ENCODE measurements around the gene UGT3A1. TPM values are rescaled to one million over a fixed set of nuclear protein-coding genes. Genes with fewer than 3 reads are reported as not detected.
A peak's percentile ranks its signal among the peaks of the same experiment; 100 is the strongest.
"Not testable (repeated sequence)": the region's sequence is repeated elsewhere in the genome, so short reads cannot be mapped to it uniquely, and the experiment has no call there.

UGT3A1 gene
- total RNA-seq, 1 experiment from 2014 or later, result not detected

GRCh38 chr5:36026706-36027465, 35.7 kb upstream of the UGT3A1 start:
- H3K9me3 ChIP-seq, result no peaks in the 10 kb centered on the region
- H3K4me1 ChIP-seq, result no peaks in the 10 kb centered on the region
- H3K4me3 ChIP-seq (ENCODE audit: low read depth, low read length), result no peak overlapping the region
- peaks cover 9% of the 10 kb centered on the region for H3K9me3 Mint-ChIP-seq (ENCODE audit: unreplicated experiment)
- H3K4me3 Mint-ChIP-seq (ENCODE audit: unreplicated experiment), result no peak overlapping the region
- peaks cover 6% of the 10 kb centered on the region for H3K36me3 Mint-ChIP-seq (ENCODE audit: insufficient read depth, unreplicated experiment)
- ChIA-PET POLR2A (no interaction called here), CTCF (no interaction called here)
- BruUV-seq (replicated peaks), result no TSS peak
- no peak overlapping the region for H3K27ac Mint-ChIP-seq (ENCODE audit: unreplicated experiment)
- no peaks in the 10 kb centered on the region for H3K27me3 ChIP-seq (replicated peaks; ENCODE audit: control insufficient read depth, insufficient read depth, low read length)
- intact Hi-C loops (cut with micrococcal nuclease; ENCODE audit: unreplicated experiment), result no loop called here
- no peaks in the 10 kb centered on the region for H3K4me1 Mint-ChIP-seq (ENCODE audit: low read depth, unreplicated experiment)
- no peaks in the 10 kb centered on the region for H3K36me3 ChIP-seq (ENCODE audit: control insufficient read depth, insufficient read depth, low read length)
- TF ChIP-seq CTCF (IDR thresholded peaks at IDR 0.05; ENCODE audit: insufficient read depth in 1 of 2, low read depth in 1 of 2, low read length in 1 of 2, severe bottlenecking in 1 of 2, unreplicated experiment in 1 of 2), result no peak
- H3K27me3 Mint-ChIP-seq (ENCODE audit: insufficient read depth, unreplicated experiment), result peaks cover 5% of the 10 kb centered on the region
- DNase-seq, result no peak

GRCh38 chr5:36022246-36022645, 31.1 kb upstream of the UGT3A1 start:
- H3K4me3 Mint-ChIP-seq (ENCODE audit: unreplicated experiment); H3K9me3 ChIP-seq; CTCF ChIA-PET; H3K4me3 ChIP-seq (ENCODE audit: low read depth, low read length); H3K36me3 ChIP-seq (ENCODE audit: control insufficient read depth, insufficient read depth, low read length); BruUV-seq (replicated peaks); H3K27me3 ChIP-seq (replicated peaks; ENCODE audit: control insufficient read depth, insufficient read depth, low read length); POLR2A ChIA-PET; DNase-seq; H3K27ac Mint-ChIP-seq (ENCODE audit: unreplicated experiment); intact Hi-C loops (cut with micrococcal nuclease; ENCODE audit: unreplicated experiment); H3K36me3 Mint-ChIP-seq (ENCODE audit: insufficient read depth, unreplicated experiment); H3K27me3 Mint-ChIP-seq (ENCODE audit: insufficient read depth, unreplicated experiment); H3K4me1 Mint-ChIP-seq (ENCODE audit: low read depth, unreplicated experiment): not testable (repeated sequence)
- H3K4me1 ChIP-seq, result peaks cover 12% of the 10 kb centered on the region
- peaks cover 11% of the 10 kb centered on the region for H3K9me3 Mint-ChIP-seq (ENCODE audit: unreplicated experiment)

- DNase-seq; H3K36me3 Mint-ChIP-seq (ENCODE audit: insufficient read depth, unreplicated experiment); H3K4me3 ChIP-seq (ENCODE audit: low read depth, low read length); CTCF ChIA-PET; intact Hi-C loops (cut with micrococcal nuclease; ENCODE audit: unreplicated experiment); POLR2A ChIA-PET; H3K36me3 ChIP-seq (ENCODE audit: control insufficient read depth, insufficient read depth, low read length); H3K4me3 Mint-ChIP-seq (ENCODE audit: unreplicated experiment); H3K27me3 Mint-ChIP-seq (ENCODE audit: insufficient read depth, unreplicated experiment); H3K9me3 ChIP-seq; H3K27ac Mint-ChIP-seq (ENCODE audit: unreplicated experiment); H3K27me3 ChIP-seq (replicated peaks; ENCODE audit: control insufficient read depth, insufficient read depth, low read length); BruUV-seq (replicated peaks); H3K4me1 Mint-ChIP-seq (ENCODE audit: low read depth, unreplicated experiment): not testable (repeated sequence)
- H3K4me1 ChIP-seq, result peaks cover 14% of the 10 kb centered on the region
- H3K9me3 Mint-ChIP-seq (ENCODE audit: unreplicated experiment), result peaks cover 31% of the 10 kb centered on the region
Measured at GRCh38 chr5:36019584-36019983, 28.4 kb upstream of the UGT3A1 start.

- CTCF ChIA-PET, result no interaction called here
Measured at GRCh38 chr5:36017622-36018021, 26.4 kb upstream of the UGT3A1 start.

More at GRCh38 chr5:36017622-36018021, 26.4 kb upstream of the UGT3A1 start:
- Histone ChIP-seq H3K36me3 (ENCODE audit: control insufficient read depth, insufficient read depth, low read length) (no peaks in the 10 kb centered on the region), H3K9me3 (peaks cover 18% of the 10 kb centered on the region; the same call in 1 of the 2 replicates), H3K4me3 (ENCODE audit: low read depth, low read length) (no peak overlapping the region), H3K4me1 (peaks cover 14% of the 10 kb centered on the region), H3K27me3 (replicated peaks; ENCODE audit: control insufficient read depth, insufficient read depth, low read length) (no peaks in the 10 kb centered on the region)
- no TSS peak for BruUV-seq (replicated peaks)
- POLR2A ChIA-PET, result no interaction called here
- TF ChIP-seq CTCF (IDR thresholded peaks at IDR 0.05; ENCODE audit: insufficient read depth in 1 of 2, low read depth in 1 of 2, low read length in 1 of 2, severe bottlenecking in 1 of 2, unreplicated experiment in 1 of 2), result no peak
- peaks cover 41% of the 10 kb centered on the region for H3K9me3 Mint-ChIP-seq (ENCODE audit: unreplicated experiment)
- no peaks in the 10 kb centered on the region for H3K4me1 Mint-ChIP-seq (ENCODE audit: low read depth, unreplicated experiment)
- no peak overlapping the region for H3K4me3 Mint-ChIP-seq (ENCODE audit: unreplicated experiment)
- intact Hi-C loops (cut with micrococcal nuclease; ENCODE audit: unreplicated experiment), result no loop called here
- no peak overlapping the region for H3K27ac Mint-ChIP-seq (ENCODE audit: unreplicated experiment)
- DNase-seq, result peak in 1 of 2 experiments; percentile 44
- H3K36me3 Mint-ChIP-seq (ENCODE audit: insufficient read depth, unreplicated experiment), result no peaks in the 10 kb centered on the region
- peaks cover 2% of the 10 kb centered on the region for H3K27me3 Mint-ChIP-seq (ENCODE audit: insufficient read depth, unreplicated experiment)

Measured in Caco-2 (cell line).